ENCODE results near the gene NLRC5. TPM values are rescaled to one million over a fixed set of nuclear protein-coding genes. Genes with fewer than 3 reads are reported as not detected.

Gene NLRC5, protein sequence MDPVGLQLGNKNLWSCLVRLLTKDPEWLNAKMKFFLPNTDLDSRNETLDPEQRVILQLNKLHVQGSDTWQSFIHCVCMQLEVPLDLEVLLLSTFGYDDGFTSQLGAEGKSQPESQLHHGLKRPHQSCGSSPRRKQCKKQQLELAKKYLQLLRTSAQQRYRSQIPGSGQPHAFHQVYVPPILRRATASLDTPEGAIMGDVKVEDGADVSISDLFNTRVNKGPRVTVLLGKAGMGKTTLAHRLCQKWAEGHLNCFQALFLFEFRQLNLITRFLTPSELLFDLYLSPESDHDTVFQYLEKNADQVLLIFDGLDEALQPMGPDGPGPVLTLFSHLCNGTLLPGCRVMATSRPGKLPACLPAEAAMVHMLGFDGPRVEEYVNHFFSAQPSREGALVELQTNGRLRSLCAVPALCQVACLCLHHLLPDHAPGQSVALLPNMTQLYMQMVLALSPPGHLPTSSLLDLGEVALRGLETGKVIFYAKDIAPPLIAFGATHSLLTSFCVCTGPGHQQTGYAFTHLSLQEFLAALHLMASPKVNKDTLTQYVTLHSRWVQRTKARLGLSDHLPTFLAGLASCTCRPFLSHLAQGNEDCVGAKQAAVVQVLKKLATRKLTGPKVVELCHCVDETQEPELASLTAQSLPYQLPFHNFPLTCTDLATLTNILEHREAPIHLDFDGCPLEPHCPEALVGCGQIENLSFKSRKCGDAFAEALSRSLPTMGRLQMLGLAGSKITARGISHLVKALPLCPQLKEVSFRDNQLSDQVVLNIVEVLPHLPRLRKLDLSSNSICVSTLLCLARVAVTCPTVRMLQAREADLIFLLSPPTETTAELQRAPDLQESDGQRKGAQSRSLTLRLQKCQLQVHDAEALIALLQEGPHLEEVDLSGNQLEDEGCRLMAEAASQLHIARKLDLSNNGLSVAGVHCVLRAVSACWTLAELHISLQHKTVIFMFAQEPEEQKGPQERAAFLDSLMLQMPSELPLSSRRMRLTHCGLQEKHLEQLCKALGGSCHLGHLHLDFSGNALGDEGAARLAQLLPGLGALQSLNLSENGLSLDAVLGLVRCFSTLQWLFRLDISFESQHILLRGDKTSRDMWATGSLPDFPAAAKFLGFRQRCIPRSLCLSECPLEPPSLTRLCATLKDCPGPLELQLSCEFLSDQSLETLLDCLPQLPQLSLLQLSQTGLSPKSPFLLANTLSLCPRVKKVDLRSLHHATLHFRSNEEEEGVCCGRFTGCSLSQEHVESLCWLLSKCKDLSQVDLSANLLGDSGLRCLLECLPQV (N-terminal part only)
- 0.80 and 0.85 TPM in 2 replicates for total RNA-seq (2014; rRNA removed; shearing (Covaris generic))

DNA sequence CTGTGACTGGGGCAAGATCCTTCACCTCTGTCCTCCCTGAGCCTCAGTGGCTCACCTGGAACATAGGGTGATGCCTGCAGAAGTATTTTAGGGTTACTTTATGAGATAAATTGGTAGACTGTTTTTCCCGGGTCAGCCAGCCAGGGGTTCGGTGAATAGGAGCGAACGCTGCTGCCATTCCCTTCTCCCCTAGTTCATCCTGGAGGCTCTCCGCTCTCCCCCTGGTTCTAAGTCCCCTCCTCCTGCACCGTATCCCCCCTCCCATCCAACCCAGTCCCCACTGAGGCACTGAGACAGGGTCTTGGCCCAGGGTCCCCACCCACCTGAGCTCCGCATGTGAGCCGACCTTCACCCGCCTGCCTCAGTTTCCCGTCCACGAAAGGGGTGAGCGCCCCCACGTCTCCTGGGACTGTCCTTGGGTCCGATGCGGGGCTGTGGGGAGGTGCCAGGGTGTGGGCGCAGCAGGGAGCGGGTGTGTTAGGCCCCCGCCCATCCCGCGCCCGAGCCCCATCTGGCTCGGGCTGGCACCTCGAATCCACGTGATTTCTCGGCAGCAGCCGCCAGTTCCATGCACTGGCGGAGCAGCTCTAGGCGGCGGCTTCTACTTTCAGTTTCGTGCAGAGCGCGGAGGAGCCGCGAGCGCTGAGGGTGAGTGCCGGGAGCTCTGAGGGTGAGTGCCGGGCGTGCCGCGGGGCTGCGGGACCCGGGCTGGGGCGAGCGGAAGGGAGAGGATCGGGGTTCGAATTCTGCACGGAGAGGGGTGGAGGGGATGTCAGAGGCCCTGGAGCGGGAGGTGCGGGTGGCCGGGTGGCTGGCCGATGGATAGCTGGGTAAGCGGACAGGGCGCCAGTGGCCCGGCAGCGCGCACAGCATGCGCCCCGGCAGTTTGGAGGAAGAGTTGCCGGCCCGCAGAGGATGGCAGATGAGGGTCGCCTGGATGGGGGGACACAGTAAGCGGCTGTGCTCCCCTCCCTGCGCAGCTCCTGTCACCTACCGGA is at the start of gene NLRC5:
NLRC5 (plus strand) TSS at position 610 of the 998 bp plus-strand sequence. CDS start 31,156 bp downstream, outside the sequence.
- DNase-seq, result peak; percentile 90
- H3K4me3 ChIP-seq (ENCODE audit: insufficient read depth, low read depth, low read length), result peak within 1 kb of the TSS; percentile 56
- H3K27me3 ChIP-seq (ENCODE audit: control insufficient read depth, insufficient read depth, low read length), result peaks cover 35% of the 10 kb centered on the region
- H3K36me3 ChIP-seq (replicated peaks; ENCODE audit: control insufficient read depth, insufficient read depth, low read length), result no peaks in the 10 kb centered on the region

DNA sequence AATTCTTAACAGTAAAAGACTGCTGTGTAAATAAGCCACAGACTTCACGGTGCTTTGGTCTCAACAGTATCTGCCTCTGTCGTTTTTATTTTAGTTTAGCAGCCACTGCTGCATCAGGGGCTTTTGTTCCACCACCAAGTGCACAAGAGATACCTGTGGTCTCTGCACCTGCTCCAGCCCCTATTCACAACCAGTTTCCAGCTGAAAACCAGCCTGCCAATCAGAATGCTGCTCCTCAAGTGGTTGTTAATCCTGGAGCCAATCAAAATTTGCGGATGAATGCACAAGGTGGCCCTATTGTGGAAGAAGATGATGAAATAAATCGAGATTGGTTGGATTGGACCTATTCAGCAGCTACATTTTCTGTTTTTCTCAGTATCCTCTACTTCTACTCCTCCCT is 49.6 kb upstream of the NLRC5 start:
- H3K27me3 ChIP-seq (ENCODE audit: control insufficient read depth, insufficient read depth, low read length), result no peaks in the 10 kb centered on the region
- peaks cover 45% of the 10 kb centered on the region for H3K36me3 ChIP-seq (replicated peaks; ENCODE audit: control insufficient read depth, insufficient read depth, low read length)
- no peak for DNase-seq
- no peak overlapping the region for H3K4me3 ChIP-seq (ENCODE audit: insufficient read depth, low read depth, low read length)

DNA sequence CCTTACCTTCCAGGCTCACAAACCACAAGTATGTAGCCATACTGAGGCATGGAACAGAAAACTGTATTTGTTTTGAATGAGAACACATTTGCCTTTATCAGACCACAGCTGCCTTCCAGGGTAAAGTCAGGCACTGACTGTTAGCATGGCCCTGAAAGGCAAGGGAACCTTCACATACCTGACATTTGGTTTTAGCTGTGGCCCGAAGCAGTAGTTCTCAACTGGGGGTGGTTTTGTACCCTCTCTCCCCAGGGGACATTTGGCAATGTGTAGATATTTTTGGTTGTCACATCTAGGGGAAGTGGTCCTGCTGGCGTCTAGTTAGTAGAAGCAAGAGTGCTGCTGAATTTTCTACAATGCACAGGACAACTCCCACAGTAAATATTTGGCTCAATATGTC is 48.3 kb upstream of the NLRC5 start:
- DNase-seq, result no peak
- Histone ChIP-seq H3K36me3 (replicated peaks; ENCODE audit: control insufficient read depth, insufficient read depth, low read length) (peaks cover 44% of the 10 kb centered on the region), H3K4me3 (ENCODE audit: insufficient read depth, low read depth, low read length) (no peak overlapping the region), H3K27me3 (ENCODE audit: control insufficient read depth, insufficient read depth, low read length) (no peaks in the 10 kb centered on the region)

DNA sequence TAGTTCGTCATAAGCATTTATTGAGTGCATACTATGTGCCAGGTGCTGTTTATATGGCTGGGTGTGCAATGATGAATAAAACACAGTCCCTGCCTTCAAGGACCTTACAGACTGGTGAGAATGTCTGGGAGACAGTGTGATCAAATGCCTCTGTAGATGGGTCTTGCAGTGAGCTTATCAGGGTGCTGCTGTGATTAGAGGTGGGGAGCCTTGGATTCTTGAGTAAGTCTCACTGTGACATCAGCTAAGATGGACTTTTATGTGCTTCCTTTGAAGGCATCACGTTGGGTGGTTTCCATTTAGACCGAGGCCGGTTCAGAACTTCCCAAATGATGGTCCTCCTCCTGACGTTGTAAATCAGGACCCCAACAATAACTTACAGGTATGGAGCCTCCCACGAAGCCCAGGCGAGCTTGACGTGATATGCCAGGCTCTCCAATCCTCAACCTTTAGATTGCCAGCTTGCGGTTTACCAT is 47.5 kb upstream of the NLRC5 start:
- no peak for DNase-seq
- Histone ChIP-seq H3K36me3 (replicated peaks; ENCODE audit: control insufficient read depth, insufficient read depth, low read length) (peaks cover 37% of the 10 kb centered on the region), H3K4me3 (ENCODE audit: insufficient read depth, low read depth, low read length) (no peak overlapping the region), H3K27me3 (ENCODE audit: control insufficient read depth, insufficient read depth, low read length) (no peaks in the 10 kb centered on the region)

DNA sequence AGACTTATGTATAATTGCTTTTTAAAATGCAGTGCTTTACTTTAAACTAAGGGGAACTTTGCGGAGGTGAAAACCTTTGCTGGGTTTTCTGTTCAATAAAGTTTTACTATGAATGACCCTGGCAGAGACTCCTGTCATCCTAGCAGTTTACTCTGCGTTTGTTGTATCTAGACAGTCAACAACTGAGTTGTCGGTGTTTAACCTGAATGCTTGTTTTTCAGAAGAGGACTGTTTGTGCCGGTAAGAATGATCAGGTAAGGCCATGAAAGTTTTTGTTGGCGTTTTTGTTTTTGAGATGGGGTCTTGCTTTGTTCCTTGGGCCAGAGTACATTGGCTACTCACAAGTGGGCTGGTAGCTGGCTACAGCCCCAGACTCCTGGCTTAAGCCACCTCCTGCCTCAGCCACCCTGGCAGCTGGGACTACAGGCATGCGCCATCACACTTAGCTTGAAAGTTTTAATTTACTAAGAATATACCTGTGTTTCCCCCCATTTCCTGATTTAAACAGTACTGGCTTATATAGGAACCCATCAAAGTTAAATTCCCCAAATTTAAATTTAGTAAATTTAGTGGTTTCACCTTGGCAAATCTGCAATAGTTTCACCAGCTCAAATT is 45.5 kb upstream of the NLRC5 start:
- no peak overlapping the region for H3K4me3 ChIP-seq (ENCODE audit: insufficient read depth, low read depth, low read length)
- H3K36me3 ChIP-seq (replicated peaks; ENCODE audit: control insufficient read depth, insufficient read depth, low read length), result peaks cover 28% of the 10 kb centered on the region
- H3K27me3 ChIP-seq (ENCODE audit: control insufficient read depth, insufficient read depth, low read length), result no peaks in the 10 kb centered on the region
- DNase-seq, result no peak

DNA sequence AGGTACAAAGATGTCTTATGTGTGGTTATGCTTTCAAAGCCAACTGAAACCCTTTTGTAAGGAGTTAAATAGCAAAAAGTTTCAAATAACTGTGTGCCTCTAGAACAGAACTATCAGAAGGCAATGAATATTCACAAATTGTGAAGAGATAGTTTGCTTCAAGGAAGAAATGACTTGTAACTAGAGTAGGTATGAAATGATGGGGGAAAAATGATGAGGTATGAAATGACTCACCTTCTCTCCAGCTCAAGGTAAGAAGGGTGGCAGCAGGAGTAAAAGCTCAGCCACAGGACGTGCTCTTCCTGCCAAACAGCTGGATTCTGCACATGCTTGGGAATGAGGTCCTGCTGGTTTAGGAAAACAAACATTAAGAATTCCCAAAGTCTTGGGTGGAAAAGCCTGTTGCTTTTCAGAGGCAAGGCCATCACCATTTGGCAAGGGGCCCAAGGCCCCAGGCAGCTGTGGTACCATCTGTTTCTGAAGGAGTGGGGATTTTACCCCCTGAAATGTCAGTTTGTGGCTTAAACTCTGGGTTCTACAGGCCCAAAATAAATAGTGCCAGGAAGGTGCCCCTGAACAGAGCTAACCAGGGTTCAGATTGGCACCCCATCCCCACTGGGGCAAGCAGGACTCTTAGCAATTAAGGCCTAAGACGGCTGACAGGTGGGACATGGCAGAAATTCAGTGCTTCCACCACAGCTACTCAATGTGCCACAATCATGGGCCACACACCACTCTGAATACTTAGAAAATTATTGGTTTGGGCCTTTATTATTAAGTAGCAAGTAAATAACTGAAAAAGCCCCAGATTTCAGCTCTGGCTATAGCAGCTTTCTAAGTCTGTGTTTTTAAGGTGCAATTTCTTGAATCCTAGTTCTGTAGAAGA is 44.2 kb upstream of the NLRC5 start:
- H3K4me3 ChIP-seq (ENCODE audit: insufficient read depth, low read depth, low read length), result no peak overlapping the region
- peaks cover 21% of the 10 kb centered on the region for H3K36me3 ChIP-seq (replicated peaks; ENCODE audit: control insufficient read depth, insufficient read depth, low read length)
- no peak for DNase-seq
- no peaks in the 10 kb centered on the region for H3K27me3 ChIP-seq (ENCODE audit: control insufficient read depth, insufficient read depth, low read length)

DNA sequence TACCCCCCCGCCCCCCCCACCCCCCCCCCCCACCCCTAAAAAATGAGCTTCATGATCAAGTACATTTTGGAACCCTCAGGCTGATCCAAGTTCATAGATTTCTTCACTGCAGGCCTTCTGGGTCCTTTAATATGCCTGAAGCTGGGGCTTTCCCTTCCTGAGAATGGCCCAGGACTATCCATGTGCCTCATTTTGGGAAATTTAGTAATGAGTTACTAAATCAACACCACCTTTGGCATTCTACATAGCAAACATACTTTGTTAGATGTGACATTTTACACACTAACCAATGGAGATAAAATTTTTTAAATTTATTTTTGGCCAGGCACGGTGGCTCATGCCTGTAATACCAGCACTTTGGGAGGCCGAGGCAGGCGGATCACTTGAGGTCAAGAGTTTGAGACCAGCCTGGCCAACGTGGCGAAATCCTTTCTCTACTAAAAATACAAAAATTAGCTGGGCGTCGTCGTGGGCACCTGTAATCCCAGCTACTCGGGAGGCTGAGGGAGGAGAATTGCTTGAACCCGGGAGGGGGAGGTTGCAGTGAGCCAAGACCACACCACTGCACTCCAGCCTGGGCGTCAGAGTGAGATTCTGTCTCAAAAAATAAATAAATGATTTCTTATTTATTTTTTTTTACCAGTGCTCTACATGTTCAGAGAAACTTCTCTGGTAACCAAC is 43.4 kb upstream of the NLRC5 start:
- DNase-seq, result no peak
- Histone ChIP-seq H3K4me3 (ENCODE audit: insufficient read depth, low read depth, low read length) (no peak overlapping the region), H3K27me3 (ENCODE audit: control insufficient read depth, insufficient read depth, low read length) (no peaks in the 10 kb centered on the region), H3K36me3 (replicated peaks; ENCODE audit: control insufficient read depth, insufficient read depth, low read length) (peaks cover 18% of the 10 kb centered on the region)

DNA sequence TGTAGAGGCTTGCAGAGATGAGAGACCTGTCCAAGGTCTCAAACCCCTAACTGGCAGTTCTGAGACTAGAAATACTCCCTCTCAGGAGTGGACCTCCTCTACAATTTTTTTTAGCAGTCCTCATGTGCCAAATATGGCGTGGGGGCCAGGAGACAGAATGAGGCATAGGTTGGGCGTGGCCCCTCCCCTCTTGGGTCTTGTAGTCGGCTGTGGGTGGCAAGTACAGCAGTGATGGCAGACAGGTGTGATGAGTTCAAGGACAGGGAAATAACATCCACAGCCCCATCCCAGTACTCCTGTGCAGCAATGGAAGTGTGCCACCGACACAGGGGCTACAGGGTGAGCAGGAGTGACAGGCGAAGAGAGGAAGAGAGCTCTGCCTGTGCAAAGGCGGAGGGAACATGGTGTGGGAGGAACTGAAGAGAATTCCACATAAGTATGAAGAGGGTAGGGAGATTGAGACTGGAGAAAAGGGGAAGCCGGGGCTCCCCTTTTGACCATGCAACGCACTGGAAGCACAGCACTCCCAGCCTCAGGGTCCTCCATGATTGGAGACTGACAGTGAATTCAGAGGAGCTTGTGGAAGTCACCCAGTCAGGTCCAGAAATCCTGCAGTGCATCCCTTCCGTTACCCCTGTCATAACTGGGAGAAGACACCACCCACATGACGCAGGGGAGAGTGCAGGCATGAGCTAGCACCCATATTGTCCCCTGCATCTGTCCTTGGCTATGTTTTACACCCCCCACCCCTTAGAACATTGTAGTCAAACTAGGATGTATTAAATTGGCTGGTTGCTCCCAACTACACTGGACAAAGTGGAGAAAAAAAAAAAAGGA is 42.4 kb upstream of the NLRC5 start:
- peaks cover 12% of the 10 kb centered on the region for H3K36me3 ChIP-seq (replicated peaks; ENCODE audit: control insufficient read depth, insufficient read depth, low read length)
- no peaks in the 10 kb centered on the region for H3K27me3 ChIP-seq (ENCODE audit: control insufficient read depth, insufficient read depth, low read length)
- H3K4me3 ChIP-seq (ENCODE audit: insufficient read depth, low read depth, low read length), result no peak overlapping the region
- DNase-seq, result no peak

DNA sequence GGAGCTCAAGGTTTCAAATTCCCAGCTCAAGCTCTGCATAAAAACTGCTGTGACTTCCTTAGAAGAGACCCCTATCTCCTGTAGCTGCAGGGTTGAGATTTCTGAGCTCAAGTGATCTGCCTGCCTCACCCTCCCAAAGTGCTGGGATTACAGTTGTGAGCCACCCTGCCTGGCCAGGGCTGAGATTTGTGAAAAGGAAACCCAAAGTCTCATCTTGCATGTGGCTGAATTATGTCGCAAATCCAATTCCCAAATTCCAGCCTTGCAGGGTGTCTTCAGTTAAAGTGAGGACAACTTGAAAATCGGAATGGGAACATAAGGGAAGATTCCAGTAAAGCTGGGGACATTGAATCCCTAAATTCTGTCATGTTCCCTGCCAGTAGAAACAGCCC is 41.8 kb upstream of the NLRC5 start:
- DNase-seq, result no peak
- no peaks in the 10 kb centered on the region for H3K27me3 ChIP-seq (ENCODE audit: control insufficient read depth, insufficient read depth, low read length)
- H3K4me3 ChIP-seq (ENCODE audit: insufficient read depth, low read depth, low read length), result no peak overlapping the region
- H3K36me3 ChIP-seq (replicated peaks; ENCODE audit: control insufficient read depth, insufficient read depth, low read length), result peaks cover 11% of the 10 kb centered on the region

DNA sequence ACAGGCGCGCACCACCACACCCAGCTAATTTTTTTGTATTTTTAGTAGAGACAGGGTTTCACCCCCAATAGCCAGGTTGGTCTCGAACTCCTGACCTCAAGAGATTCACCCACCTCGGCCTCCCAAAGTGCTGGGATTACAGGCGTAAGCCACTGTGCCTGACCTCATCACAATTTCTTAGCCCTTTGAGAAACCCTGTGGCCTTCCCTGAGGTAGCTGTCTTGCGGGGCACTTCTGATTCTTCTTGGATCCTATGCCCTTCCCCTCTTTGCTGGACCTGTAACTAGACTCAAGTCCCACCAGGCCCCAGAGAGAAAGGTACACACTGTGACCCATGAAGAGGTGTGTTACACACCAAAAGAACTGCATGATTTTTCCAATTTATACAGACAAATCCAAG is 41.1 kb upstream of the NLRC5 start:
- peaks cover 7% of the 10 kb centered on the region for H3K36me3 ChIP-seq (replicated peaks; ENCODE audit: control insufficient read depth, insufficient read depth, low read length)
- DNase-seq, result no peak
- no peaks in the 10 kb centered on the region for H3K27me3 ChIP-seq (ENCODE audit: control insufficient read depth, insufficient read depth, low read length)
- no peak overlapping the region for H3K4me3 ChIP-seq (ENCODE audit: insufficient read depth, low read depth, low read length)

DNA sequence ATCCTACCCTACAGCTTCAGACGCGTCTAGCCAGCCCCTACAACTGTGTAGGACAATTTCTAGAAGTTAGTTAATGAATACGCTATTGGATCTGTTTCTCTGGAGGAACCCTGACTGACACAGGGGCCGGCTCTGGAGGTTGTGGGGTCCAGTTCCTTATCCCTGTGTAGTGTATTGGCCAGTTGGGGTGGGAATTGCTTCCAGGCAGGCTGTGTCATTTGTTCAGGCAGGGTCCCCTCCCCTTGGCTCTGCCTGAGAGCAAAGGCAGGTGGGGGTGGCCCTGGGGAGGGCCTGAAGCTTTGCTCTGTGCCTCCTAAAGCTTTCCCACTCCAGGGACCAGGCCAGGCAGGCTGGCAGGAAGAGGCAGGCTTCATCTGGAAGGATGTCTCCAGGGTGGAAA is 39.3 kb upstream of the NLRC5 start:
- H3K36me3 ChIP-seq (replicated peaks; ENCODE audit: control insufficient read depth, insufficient read depth, low read length), result peaks cover 1% of the 10 kb centered on the region
- DNase-seq, result no peak
- no peaks in the 10 kb centered on the region for H3K27me3 ChIP-seq (ENCODE audit: control insufficient read depth, insufficient read depth, low read length)
- no peak overlapping the region for H3K4me3 ChIP-seq (ENCODE audit: insufficient read depth, low read depth, low read length)

Data from H7 (cell line).